Measurements from ENCODE around the gene PRM1. TPM values are rescaled to one million over a fixed set of nuclear protein-coding genes. Genes with fewer than 3 reads are reported as not detected.

Gene PRM1
- total and polyA plus RNA-seq, 2 of the 4 experiments (the other 2 are of a cell fraction) = not detected

- CTCF ChIA-PET = no interaction called here
- no peaks in the 10 kb centered on the region for H3K27me3 ChIP-seq (ENCODE audit: control insufficient read depth, insufficient read depth, low read length)
These were observed 45.5 kb downstream of the PRM1 start for GRCh38 chr16:11235703-11235991.

More at GRCh38 chr16:11235703-11235991, 45.5 kb downstream of the PRM1 start:
- Histone ChIP-seq H3K9me3 (ENCODE audit: control insufficient read depth, insufficient read depth, low read length) (no peaks in the 10 kb centered on the region), H2AFZ (replicated peaks; ENCODE audit: low read length, poor library complexity) (no peak overlapping the region), H3K9me1 (ENCODE audit: insufficient read depth, low read length) (no peaks in the 10 kb centered on the region; the same call in 1 of the 2 replicates), H4K91ac (ENCODE audit: insufficient read depth, low read depth, low read length) (no peak overlapping the region), H3K4ac (ENCODE audit: low read depth, low read length) (no peak overlapping the region), H4K5ac (ENCODE audit: low read depth, low read length) (no peak overlapping the region), H3K27ac (ENCODE audit: insufficient read depth, low read length) (no peak overlapping the region), H3K9ac (ENCODE audit: low read depth, low read length) (no peak overlapping the region), H3K14ac (replicated peaks; ENCODE audit: low read depth, low read length) (no peak overlapping the region), H3K23ac (ENCODE audit: low read depth, low read length) (no peak overlapping the region), H2BK120ac (ENCODE audit: low read depth, low read length) (no peak overlapping the region), H4K20me1 (ENCODE audit: insufficient read depth, low read length) (no peaks in the 10 kb centered on the region), H2BK20ac (ENCODE audit: low read depth, low read length) (no peak overlapping the region), H3K4me2 (ENCODE audit: low read depth, low read length) (no peak overlapping the region), H4K8ac (ENCODE audit: low read depth in 2 of 2, low read length in 2 of 2) (no peak overlapping the region), H3K4me1 (ENCODE audit: control insufficient read depth, insufficient read depth, low read length) (peaks cover 4% of the 10 kb centered on the region; the same call in 1 of the 2 replicates), H2BK5ac (ENCODE audit: low read depth, low read length, poor library complexity, severe bottlenecking) (no peak overlapping the region), H2AK5ac (ENCODE audit: low read depth, low read length) (0 out of 2 replicates have a peak overlapping the region, but pooled peaks have one; percentile 24), H2AK9ac (replicated peaks; ENCODE audit: low read depth, low read length, poor library complexity) (no peak overlapping the region), H3K36me3 (ENCODE audit: control insufficient read depth, insufficient read depth, low read length) (no peaks in the 10 kb centered on the region), H3K79me1 (ENCODE audit: low read depth in 1 of 2, low read length in 2 of 2) (no peaks in the 10 kb centered on the region), H3K56ac (ENCODE audit: extremely low read depth, insufficient read depth, low read length) (no peak overlapping the region), H2BK15ac (ENCODE audit: low read depth, low read length) (no peak overlapping the region), H3K4me3 (ENCODE audit: insufficient read depth, low read depth, low read length) (no peak overlapping the region), H3K18ac (ENCODE audit: low read depth, low read length) (no peak overlapping the region)
- dilution Hi-C loops (cut with HindIII; ENCODE audit: low sequenced_read_pairs, unreplicated experiment) = no loop called here
- POLR2A ChIA-PET (ENCODE audit: unreplicated experiment) = no interaction called here
- 83% methylated on average over 1 of the region's 5 CpGs; no CpG with 5 or more reads in 1 of the 2 experiments for WGBS, 2 experiments (ENCODE audit: extremely low coverage in 2 of 2, insufficient read length in 1 of 2)
- in situ Hi-C loops (cut with MboI; ENCODE audit: low sequenced_read_pairs) = no loop called here
- intact Hi-C loops (cut with micrococcal nuclease) = no loop called here
- no peak for ATAC-seq (ENCODE audit: low read depth)
- no TSS peak for BruUV-seq (replicated peaks)
- TF ChIP-seq NFE2L2 (IDR thresholded peaks at IDR 0.05; ENCODE audit: low read depth, low read length) = no peak
- no peak for TF ChIP-seq MXI1 (IDR thresholded peaks at IDR 0.05; ENCODE audit: borderline replicate concordance, low read depth, low read length)
- TF ChIP-seq CEBPB (IDR thresholded peaks at IDR 0.05; ENCODE audit: low read depth, low read length) = no peak
- TF ChIP-seq, protein P1, sequence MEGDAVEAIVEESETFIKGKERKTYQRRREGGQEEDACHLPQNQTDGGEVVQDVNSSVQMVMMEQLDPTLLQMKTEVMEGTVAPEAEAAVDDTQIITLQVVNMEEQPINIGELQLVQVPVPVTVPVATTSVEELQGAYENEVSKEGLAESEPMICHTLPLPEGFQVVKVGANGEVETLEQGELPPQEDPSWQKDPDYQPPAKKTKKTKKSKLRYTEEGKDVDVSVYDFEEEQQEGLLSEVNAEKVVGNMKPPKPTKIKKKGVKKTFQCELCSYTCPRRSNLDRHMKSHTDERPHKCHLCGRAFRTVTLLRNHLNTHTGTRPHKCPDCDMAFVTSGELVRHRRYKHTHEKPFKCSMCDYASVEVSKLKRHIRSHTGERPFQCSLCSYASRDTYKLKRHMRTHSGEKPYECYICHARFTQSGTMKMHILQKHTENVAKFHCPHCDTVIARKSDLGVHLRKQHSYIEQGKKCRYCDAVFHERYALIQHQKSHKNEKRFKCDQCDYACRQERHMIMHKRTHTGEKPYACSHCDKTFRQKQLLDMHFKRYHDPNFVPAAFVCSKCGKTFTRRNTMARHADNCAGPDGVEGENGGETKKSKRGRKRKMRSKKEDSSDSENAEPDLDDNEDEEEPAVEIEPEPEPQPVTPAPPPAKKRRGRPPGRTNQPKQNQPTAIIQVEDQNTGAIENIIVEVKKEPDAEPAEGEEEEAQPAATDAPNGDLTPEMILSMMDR (conservative IDR thresholded peaks at IDR 0.05; ENCODE audit: low read depth, low read length) = no peak
- no peak for TF ChIP-seq RFX5 (IDR thresholded peaks at IDR 0.05; ENCODE audit: low read depth, low read length)
- no peak for DNase-seq
